Neural cell (in vitro differentiated cells): ENCODE measurements around the gene DPP6. TPM values are rescaled to one million over a fixed set of nuclear protein-coding genes. Genes with fewer than 3 reads are reported as not detected.

Source experiments
- H2AFZ ChIP-seq: fragments of 200-600, 300-800 bp; sonication (generic), shearing (Covaris generic); 2 replicates; pipeline ENCODE4 v1.6.0; 2014; ENCODE audit warnings: low read depth, mild to moderate bottlenecking, antibody characterized with exemption, low read length, moderate library complexity
- H3F3A ChIP-seq: fragments of 200-600 bp; shearing (Covaris generic); 2 replicates; pipeline ENCODE4 v1.6.1; 2016; ENCODE audit warnings: mild to moderate bottlenecking, moderate library complexity, mixed read lengths, antibody characterized with exemption, low read length; ENCODE audit not compliant: insufficient read depth, poor library complexity, severe bottlenecking
- H3K27ac ChIP-seq: fragments of 200-600, 300-800 bp; sonication (generic), shearing (Covaris generic); 2 replicates; pipeline ENCODE4 v1.5.1; 2014; ENCODE audit warnings: mild to moderate bottlenecking, low read length, moderate library complexity
- H3K27me3 ChIP-seq: fragments of 300-800, 200-600 bp; sonication (generic), shearing (Covaris generic); 2 replicates; pipeline ENCODE4 v1.6.0; 2014; ENCODE audit warnings: mild to moderate bottlenecking, low read depth, low read length, moderate library complexity; ENCODE audit not compliant: insufficient read depth
- H3K36me3 ChIP-seq: fragments of 300-800, 200-600 bp; sonication (generic), shearing (Covaris generic); 2 replicates; pipeline ENCODE4 v1.5.1; 2014; ENCODE audit warnings: mild to moderate bottlenecking, antibody characterized with exemption, low read length, moderate library complexity; ENCODE audit not compliant: insufficient read depth
- H3K4me2 ChIP-seq: fragments of 300-800, 200-600 bp; sonication (generic), shearing (Covaris generic); 2 replicates; pipeline ENCODE4 v1.6.0; 2014; ENCODE audit warnings: mild to moderate bottlenecking, low read length
- H3K4me3 ChIP-seq: fragments of 300-800, 200-600 bp; sonication (generic), shearing (Covaris generic); 2 replicates; pipeline ENCODE4 v1.5.1; 2014; ENCODE audit warnings: mild to moderate bottlenecking, low read length, moderate library complexity
- H3K79me2 ChIP-seq: fragments of 200-600 bp; shearing (Covaris generic); replicated peaks from 2 replicates; pipeline ENCODE4 v1.6.0; 2014; ENCODE audit warnings: mild to moderate bottlenecking, low read length, moderate library complexity; ENCODE audit not compliant: insufficient read depth
- H3K9ac ChIP-seq: fragments of 300-800, 200-600 bp; sonication (generic), shearing (Covaris generic); 2 replicates; pipeline ENCODE4 v1.6.1; 2016; ENCODE audit warnings: mild to moderate bottlenecking, low read length, mixed read lengths
- H3K9me2 ChIP-seq: fragments of 200-600 bp; shearing (Covaris generic); 2 replicates; pipeline ENCODE4 v1.6.1; 2016; ENCODE audit warnings: mild to moderate bottlenecking, low read length, mixed read lengths; ENCODE audit not compliant: insufficient read depth
- H3K9me3 ChIP-seq: fragments of 200-600, 300-800 bp; sonication (generic), shearing (Covaris generic); 2 replicates; pipeline ENCODE4 v1.6.1; 2016; ENCODE audit warnings: mild to moderate bottlenecking, mixed run types, low read length, moderate library complexity, mixed read lengths
- H4K20me1 ChIP-seq: fragments of 200-600 bp; shearing (Covaris generic); 2 replicates; pipeline ENCODE4 v1.6.1; 2016; ENCODE audit warnings: mild to moderate bottlenecking, mixed run types; ENCODE audit not compliant: insufficient read depth
- CTCF ChIP-seq: fragments of 450-650 bp; IDR thresholded peaks from 2 replicates; pipeline ENCODE4 v1.5.1; 2014; ENCODE audit warnings: antibody characterized with exemption, mild to moderate bottlenecking, moderate library complexity; ENCODE audit not compliant: poor library complexity, severe bottlenecking
- EP300 ChIP-seq: fragments of 450-650 bp; conservative IDR thresholded peaks from 2 replicates; pipeline ENCODE4 v1.6.1; 2014; ENCODE audit warnings: antibody characterized with exemption, mild to moderate bottlenecking, moderate library complexity; ENCODE audit not compliant: poor library complexity, severe bottlenecking
- EZH2 ChIP-seq: fragments of 200-600, 300-800 bp; shearing (Covaris generic), sonication (generic); IDR thresholded peaks from 2 replicates; pipeline ENCODE4 v1.6.1; 2014; ENCODE audit warnings: antibody characterized with exemption, low read length, borderline replicate concordance, mild to moderate bottlenecking; ENCODE audit not compliant: insufficient read depth, poor library complexity, severe bottlenecking
- MXI1 ChIP-seq: fragments of 450-650 bp; conservative IDR thresholded peaks from 2 replicates; pipeline ENCODE4 v1.6.1; 2014; ENCODE audit warnings: antibody characterized with exemption, mild to moderate bottlenecking; ENCODE audit not compliant: poor library complexity, severe bottlenecking
- POLR2AphosphoS5 ChIP-seq: IDR thresholded peaks from 2 replicates; pipeline ENCODE4 v1.6.1; 2012
- RAD21 ChIP-seq: fragments of 450-650 bp; conservative IDR thresholded peaks from 2 replicates; pipeline ENCODE4 v1.6.1; 2014; ENCODE audit warnings: antibody characterized with exemption, mild to moderate bottlenecking, moderate library complexity
- SMC3 ChIP-seq: fragments of 450-650 bp; conservative IDR thresholded peaks from 2 replicates; pipeline ENCODE4 v1.6.1; 2014; ENCODE audit warnings: antibody characterized with exemption, mild to moderate bottlenecking, moderate library complexity; ENCODE audit not compliant: poor library complexity
- TAF1 ChIP-seq: IDR thresholded peaks from 2 replicates; pipeline ENCODE4 v1.6.1; 2012; ENCODE audit warnings: low read depth
- polyA plus RNA-seq: library from polyadenylated mRNA; depleted of rRNA; stranded (reverse); fragments of >200 nt; gene quantifications from 2 replicates; pipeline ENCODE4 v1.2.3, GENCODE V29; 2014
- TF ChIP-seq, protein P1 (sequence below): IDR thresholded peaks from 2 replicates; pipeline ENCODE4 v1.6.1; 2012; ENCODE audit warnings: borderline replicate concordance

DPP6 gene
- polyA plus RNA-seq, 1 donor from 2014 or later, result 20.4 TPM

DNA sequence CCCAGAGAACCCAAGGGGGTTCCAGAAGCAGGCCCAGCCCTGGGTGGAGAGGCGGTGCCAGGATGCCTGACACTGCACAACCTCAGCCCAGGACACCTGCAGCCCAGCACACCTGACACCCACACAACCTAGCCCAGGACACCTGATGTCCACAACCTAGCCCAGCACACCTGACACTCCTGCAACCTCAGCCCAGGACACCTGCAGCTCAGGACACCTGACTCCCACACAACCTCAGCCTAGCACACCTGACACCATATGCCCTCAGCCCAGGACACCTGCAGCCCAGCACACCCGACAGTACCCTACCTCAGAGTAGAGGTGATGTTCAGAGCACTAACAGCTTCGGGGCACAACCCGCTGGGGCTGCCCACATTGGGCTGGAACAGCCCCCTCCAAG, 863.4 kb downstream of the DPP6 start:
- no peaks in the 10 kb centered on the region for H3K27me3 ChIP-seq
- H2AFZ ChIP-seq, result no peak overlapping the region
- no peak overlapping the region for H3K27ac ChIP-seq
- no peak overlapping the region for H3K9ac ChIP-seq
- TF ChIP-seq, protein P1, sequence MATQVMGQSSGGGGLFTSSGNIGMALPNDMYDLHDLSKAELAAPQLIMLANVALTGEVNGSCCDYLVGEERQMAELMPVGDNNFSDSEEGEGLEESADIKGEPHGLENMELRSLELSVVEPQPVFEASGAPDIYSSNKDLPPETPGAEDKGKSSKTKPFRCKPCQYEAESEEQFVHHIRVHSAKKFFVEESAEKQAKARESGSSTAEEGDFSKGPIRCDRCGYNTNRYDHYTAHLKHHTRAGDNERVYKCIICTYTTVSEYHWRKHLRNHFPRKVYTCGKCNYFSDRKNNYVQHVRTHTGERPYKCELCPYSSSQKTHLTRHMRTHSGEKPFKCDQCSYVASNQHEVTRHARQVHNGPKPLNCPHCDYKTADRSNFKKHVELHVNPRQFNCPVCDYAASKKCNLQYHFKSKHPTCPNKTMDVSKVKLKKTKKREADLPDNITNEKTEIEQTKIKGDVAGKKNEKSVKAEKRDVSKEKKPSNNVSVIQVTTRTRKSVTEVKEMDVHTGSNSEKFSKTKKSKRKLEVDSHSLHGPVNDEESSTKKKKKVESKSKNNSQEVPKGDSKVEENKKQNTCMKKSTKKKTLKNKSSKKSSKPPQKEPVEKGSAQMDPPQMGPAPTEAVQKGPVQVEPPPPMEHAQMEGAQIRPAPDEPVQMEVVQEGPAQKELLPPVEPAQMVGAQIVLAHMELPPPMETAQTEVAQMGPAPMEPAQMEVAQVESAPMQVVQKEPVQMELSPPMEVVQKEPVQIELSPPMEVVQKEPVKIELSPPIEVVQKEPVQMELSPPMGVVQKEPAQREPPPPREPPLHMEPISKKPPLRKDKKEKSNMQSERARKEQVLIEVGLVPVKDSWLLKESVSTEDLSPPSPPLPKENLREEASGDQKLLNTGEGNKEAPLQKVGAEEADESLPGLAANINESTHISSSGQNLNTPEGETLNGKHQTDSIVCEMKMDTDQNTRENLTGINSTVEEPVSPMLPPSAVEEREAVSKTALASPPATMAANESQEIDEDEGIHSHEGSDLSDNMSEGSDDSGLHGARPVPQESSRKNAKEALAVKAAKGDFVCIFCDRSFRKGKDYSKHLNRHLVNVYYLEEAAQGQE, result no peak
- TF ChIP-seq POLR2AphosphoS5, result no peak
- no peak for TF ChIP-seq TAF1
- TF ChIP-seq SMC3, result no peak
- no peak for TF ChIP-seq RAD21
- no peak for TF ChIP-seq MXI1
- no peak for TF ChIP-seq EP300
- TF ChIP-seq EZH2, result no peak
- TF ChIP-seq CTCF, result no peak
- no peak overlapping the region for H3K4me3 ChIP-seq
- no peaks in the 10 kb centered on the region for H4K20me1 ChIP-seq
- H3K9me2 ChIP-seq, result no peaks in the 10 kb centered on the region
- no peaks in the 10 kb centered on the region for H3F3A ChIP-seq
- no peak overlapping the region for H3K4me2 ChIP-seq
- no peaks in the 10 kb centered on the region for H3K36me3 ChIP-seq
- no peaks in the 10 kb centered on the region for H3K79me2 ChIP-seq
- no peaks in the 10 kb centered on the region for H3K9me3 ChIP-seq

DNA sequence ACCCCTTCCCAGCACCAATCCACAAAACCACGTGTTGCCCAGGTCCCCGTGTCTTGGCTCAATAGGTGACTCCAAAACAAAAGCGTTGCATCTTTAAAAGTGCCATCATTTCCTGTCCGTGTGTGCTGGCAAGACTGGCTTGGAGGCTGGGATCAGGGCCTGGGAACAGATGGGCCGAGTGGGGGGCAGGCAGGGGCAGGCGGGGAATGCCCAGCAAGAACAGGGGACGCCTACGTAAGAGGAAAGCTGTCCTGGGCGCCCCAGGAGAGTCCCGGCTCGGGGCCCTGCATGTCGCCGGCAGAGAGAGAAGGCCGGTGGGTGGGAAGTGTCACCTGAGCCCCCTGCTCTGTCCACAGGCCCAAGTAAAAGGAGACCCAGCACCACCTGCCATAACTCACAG, 864.2 kb downstream of the DPP6 start:
- Histone ChIP-seq H3K36me3 (no peaks in the 10 kb centered on the region), H3K27me3 (no peaks in the 10 kb centered on the region), H2AFZ (no peak overlapping the region), H4K20me1 (no peaks in the 10 kb centered on the region), H3K4me2 (no peak overlapping the region), H3F3A (no peaks in the 10 kb centered on the region), H3K79me2 (no peaks in the 10 kb centered on the region), H3K27ac (no peak overlapping the region), H3K9me3 (no peaks in the 10 kb centered on the region), H3K9me2 (no peaks in the 10 kb centered on the region), H3K9ac (no peak overlapping the region), H3K4me3 (no peak overlapping the region)
- no peak for TF ChIP-seq MXI1
